HG03097 (cell line): ENCODE data around the gene GRM4.
"Not testable (repeated sequence)": the region's sequence is repeated elsewhere in the genome, so short reads cannot be mapped to it uniquely, and the experiment has no call there.

Source experiments
- ATAC-seq: cut with Tn5 transposase; IDR thresholded peaks from one replicate; pipeline ENCODE4 v1.9.1; 2021; ENCODE audit not compliant: unreplicated experiment, low FRiP score

GRM4 gene

DNA sequence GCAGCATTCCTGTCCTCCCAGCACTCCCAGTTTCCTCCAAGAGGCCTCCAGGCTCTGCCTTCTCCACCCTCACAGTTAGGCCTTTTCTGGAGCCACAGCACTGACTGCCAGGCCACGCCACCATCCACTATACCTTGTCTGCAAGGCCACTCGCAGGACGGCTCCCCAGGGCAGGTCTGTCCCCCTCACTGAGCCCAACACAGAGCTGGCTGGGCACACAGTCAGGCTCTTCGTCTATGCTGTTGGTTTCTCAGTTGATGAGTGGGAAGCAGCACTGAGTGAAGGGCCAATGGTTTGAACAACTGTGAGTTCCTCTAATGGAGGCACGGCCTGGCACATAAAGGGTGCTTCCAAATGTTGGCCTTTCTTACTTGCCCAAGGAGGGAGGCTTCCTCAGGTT lies 95.2 kb downstream of the GRM4 start:
- ATAC-seq, result no peak

DNA sequence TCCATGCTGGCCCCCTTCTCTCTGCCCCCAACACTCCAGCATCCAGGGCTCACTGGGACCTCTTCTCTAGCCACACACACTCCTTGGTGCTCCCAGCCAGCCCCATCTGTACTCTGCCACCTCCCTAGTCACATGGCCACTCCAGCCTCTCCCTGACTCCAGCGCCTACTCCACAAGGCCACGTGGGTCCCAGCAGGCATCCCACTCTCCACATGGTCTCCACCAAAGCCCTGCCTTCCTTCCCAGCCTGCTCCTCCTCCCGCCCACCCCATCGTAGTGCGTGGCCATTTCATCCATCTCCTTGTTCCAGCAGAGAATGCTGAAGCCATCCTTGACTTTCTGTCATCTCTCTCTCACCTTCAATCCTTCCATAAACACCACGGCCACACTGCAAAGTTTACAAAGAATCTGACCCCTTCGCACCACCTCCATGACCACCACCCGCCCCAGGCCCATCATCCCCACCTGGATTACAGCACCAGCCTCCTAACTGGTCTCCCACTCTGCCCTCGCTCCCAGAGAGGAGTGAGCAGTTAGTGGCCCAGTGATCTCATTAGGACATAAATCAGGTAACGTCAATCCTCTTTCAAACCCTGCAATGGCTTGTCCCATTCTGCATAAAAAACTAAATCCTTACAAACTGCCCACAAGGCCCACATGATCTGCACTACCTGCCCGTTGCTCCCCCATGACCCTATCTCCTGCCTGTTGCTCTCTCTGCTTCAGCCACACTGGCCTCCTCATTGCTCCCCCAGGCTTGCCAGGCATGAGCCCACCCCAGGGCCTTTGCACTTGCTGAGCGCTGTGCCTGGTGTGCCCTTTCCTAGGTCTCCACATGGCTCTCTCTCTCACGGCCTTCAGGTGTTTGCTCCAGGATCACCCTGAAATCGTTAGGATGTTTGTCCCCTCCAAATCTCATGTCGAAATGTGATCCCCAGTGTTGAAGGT lies 96.2 kb downstream of the GRM4 start:
- ATAC-seq, result no peak

DNA sequence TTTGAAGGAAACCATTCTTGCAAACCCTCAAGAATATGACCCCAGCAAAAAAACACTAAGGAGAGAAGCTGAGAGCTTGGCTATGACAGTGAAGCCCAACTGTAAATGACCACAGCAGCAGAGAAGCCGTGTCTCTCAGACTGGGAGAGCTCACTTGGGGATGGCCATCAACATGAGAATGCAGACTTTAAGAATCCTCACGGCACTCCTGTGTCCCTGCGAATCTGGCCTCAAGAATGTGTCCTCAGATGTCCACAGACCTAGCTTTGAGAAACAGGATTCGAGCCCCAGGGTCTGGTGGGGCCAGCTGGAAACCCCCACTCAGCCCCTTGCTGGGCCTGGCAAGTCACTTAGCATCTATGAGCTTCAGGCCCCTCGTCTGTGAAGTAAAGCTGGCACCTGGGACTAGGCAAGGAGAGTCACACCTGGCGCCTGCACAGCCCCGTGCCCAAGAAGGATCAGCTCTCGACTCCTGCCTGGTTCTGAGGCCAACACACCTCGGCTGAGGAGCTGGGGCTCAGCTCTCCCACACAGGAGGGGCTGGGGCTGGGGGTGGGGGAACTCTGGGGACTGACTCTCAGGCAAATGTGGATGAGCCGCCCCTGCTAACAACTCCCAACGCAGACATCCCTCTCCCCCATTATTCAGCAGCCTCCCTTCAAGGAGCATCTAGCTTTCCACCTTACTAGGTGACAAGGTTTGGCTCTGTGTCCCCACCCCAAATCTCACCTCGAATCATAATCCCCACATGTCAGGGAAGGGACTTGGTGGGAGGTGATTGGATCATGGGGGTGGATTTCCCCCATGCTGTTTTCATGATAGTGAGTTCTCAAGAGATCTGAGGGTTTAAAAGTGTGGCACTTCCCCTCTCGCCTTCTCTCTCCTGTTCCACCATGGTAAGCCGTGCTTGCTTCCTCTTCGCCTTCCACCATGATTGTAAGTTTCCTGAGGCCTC lies 97.7 kb downstream of the GRM4 start:
- ATAC-seq, result no peak

DNA sequence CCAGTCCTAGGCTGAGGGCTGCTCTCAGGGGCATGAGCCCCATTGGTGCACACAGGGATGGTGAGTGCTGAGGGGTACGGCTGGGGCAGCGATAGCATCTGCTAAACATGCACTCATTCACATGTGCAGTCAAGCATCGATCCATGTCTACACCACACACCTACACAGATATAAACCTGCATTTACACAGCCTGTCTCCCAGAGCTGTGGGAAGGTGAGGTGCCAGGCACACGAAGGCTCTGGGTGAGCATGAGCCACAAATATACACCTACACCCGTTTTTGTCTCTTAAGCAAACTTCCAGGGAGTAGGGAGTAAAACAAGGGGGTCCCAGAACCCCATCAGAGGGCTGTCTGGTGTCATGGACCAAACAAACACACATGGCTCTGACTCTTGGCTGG lies 99.3 kb downstream of the GRM4 start:
- no peak for ATAC-seq

DNA sequence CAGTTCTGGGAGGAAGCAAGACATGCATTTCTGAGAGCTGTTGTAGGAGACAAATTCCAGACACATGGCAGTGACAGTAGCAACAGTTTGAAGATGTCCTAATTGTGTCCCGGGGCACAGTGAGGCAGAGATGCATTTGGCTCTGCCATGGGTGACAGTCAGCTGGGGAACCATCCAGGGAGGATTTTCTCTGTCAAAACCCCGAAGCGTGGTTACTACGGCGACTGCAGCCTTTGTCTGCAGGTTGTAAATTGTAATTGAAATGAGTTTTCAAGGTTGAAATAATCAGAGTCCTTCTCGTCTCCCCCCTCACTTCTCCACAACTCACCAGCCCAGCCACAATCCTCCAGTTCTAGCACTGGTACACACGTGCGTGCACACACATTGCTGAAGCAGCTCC lies 100.1 kb downstream of the GRM4 start:
- ATAC-seq, result no peak

DNA sequence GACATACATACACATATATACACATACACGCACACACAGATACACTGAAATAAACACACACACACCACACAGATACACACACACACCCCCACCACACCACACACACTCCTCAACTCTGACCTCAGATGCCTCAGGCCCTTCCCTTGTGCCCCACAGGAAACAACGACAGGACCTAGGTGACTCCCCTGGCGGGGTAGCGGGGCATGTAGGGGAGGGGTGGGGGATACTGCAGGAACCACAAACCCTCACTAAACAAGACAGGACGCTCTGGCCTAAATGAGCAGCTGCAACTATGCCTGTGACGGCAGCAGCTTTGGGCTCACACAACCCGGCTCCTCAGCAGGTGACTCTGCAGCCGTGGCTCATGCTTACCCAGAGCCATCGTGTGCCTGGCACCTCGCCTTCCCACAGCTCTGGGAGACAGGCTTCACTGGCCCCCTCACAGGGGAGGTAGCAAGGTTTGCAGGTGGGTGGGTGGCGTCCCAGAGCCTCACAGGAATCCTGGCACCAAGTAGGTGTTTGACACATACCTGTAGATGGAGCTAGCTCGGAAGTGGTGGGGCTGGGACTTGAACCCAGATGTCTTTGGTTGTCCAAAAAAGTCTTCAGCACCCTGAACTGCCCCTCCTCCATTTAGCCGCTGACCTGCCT lies 100.8 kb downstream of the GRM4 start:
- no peak for ATAC-seq

DNA sequence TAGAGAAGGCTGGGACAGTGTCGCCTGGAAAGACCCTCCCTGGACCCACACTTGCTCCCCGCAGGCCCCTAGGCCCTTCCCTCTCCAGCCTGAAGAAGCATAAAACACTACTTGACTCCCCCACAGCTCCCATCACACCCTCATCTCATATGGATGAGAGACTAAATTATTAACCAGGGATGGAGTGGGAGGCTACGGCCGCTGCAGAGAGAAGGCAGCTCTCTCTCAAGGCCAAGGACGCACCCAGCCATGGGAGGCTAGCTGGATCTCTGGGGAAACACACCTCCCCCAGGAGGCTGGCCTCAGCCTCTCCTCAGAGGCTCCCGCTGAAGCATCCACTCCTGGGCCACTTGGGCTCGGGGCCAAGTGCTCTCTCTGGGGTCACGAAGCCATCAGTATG lies 102.5 kb downstream of the GRM4 start:
- no peak for ATAC-seq

DNA sequence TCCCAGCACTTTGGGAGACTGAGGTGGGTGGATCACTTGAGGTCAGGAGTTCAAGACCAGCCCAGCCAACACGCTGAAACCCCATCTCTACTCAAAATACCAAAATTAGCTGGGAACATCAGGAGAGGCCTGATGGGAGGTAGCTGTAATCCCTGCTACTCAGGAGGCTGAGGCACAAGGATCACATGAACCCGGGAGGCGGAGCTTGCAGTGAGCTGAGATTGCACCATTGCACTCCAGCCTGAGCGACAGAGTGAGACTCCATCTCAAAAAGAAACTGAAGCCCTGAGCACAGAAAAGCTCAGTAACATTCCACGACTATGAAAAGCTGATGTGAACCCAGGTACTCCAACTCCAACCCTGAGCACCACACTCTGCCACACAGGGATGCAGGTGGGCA lies 103.9 kb downstream of the GRM4 start:
- ATAC-seq, result not testable (repeated sequence)

DNA sequence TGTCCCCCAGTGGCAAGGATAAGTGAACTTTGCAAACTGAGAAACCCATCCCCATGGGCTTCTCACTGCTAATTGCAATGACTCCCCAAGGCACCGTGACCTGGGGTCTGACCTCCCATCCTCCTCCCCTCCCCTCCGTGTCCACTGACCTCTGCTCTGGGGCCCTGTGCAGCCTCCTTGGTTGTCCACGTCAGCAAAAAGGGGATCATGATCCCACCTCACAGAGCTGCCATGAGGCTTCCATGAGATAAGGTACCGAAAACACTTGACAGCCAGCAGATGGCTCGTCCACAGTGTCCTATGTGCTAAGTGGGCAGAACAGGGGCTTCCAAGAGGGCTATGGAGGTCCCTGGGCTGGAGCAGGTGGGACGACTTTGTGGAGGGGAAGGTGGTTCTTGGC lies 104.5 kb downstream of the GRM4 start:
- ATAC-seq, result no peak

DNA sequence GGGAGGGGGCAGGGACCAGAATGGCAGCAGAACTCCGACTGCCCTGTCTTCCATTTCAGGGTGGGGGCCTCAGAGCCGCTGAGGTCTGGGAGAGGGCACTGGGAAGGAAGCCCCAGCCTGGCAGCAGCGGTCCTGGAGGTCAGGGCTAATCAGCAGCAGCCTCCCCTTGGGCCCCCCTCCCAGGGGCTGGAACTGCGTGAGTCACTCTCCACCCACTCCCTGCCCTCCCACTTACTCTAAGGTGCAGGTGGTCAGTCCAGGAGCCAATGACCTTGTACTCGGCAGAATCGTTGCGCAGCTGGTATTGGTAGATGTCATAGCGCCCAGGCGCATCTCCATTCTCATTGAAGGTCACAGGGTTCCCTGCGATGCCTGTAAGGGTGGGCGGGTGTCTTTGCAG lies 105.9 kb downstream of the GRM4 start:
- no peak for ATAC-seq

DNA sequence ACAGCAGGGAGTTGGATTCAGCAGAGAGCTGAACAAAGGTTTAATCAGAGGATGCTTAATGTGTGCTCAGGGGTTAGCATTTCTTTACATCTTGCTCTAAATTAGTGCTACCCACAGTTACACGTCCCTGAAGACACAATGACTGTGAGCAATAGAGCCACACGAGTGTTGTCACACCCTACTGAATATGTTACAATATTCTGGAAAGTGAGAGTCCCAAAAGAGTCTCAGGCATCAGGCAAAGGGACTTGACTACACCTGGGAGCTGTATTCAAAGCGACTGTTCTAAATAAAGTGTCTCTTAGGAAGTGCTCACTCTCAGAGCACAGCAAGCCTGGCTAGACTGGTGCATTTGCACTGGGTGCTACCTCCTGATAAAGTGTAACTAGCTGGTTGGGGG lies 108.7 kb downstream of the GRM4 start:
- no peak for ATAC-seq

DNA sequence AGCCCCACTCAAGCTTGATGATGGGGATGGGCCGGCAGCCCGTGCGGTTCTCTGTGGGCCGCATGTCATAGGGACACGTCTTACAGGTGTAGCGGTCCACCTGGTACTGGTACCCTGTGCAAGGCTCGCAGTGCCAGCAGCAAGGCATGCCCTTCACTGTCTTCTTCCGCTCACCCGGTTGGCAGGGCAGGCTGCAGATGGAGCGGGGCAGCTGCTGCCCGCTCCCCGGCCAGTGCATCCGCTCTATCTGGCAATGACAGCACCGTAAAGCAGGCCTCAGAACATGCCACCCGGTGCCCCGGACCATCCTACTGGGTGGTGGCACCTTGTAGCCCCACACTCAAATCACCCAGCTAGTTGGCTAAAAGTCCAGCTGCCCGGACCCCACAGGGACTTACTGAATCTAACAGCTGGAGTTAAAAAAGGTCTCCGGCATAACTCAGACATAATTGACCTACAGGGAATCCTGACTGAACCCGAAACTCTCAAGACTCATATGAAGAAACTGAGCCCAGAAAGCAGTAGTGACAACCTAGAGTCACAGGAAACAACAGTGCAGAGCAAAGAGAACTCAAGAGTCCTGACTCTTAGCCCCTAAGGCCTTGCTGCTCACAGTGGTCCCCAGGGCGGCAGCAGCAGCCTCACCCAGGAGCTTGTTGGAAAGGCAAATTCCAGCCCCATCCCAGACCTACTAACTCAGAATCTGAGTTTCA lies 109.4 kb downstream of the GRM4 start:
- ATAC-seq, result no peak

DNA sequence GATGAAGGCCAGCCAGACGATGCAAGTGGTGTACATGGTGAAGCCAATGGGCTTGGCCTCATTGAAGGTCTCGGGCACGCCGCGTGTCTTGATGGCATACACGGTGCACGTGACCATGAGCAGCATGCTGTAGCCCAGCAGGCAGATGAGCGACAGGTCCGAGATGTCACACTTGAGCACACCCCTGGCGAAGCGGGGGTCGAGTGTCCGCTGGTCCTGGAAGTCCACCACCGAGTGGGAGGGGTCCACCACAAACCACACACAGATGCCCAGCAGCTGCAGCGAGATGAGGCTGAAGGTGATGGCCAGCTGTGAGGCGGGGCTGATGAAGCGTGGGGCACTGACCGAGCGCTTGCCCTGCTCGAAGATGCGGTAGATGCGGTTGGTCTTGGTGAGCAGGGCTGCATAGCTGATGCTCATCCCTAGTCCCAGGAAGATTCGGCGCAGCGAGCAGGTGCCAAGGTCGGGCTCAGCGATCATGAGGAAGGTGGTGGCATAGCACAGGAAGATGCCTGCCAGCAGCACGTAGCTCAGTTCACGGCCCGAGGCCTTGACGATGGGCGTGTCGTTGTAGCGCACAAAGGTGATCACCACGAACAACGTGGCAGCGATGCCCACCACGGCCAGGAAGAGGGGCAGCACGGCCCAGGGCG lies 110.1 kb downstream of the GRM4 start:
- ATAC-seq, result no peak

DNA sequence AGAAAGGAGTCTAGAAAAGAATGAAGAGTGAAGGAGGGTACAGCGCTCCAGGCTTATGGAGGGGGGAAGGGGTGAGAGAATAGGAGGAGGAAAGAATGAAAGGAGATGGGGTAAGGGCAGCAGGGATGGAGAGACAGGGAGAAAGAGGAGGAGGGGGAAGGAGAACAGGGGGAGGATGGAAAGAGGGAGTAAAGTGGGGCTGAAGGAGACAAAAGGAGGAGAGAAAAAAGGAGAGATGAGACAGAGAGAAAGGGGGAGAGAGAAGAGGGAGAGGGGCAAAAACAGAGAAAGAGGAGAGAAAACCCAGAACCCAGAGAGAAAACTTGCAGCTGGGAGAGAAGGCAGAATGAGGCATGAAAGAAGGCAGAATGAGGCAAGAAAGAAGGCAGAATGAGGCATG lies 110.7 kb downstream of the GRM4 start:
- ATAC-seq, result no peak

DNA sequence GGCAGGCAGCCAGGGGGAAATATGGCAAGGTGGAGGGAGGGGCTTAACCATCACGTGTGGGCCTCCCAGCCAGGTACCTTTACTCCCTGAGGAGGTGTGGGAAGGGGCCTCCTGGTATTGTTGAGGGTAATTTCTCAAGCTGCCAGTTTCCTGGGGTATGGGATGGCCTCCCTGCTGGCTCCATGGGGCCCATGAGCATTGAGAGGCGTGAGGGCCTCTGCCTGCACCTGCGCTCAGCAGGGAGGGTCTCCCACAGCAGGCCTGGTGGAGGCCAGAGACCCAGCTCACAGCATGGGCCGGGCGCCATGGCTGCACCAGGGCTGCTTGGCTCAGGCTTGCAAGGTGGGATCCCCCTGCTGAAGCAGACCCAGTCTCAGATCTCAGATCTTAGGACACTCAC lies 113.0 kb downstream of the GRM4 start:
- ATAC-seq, result no peak

DNA sequence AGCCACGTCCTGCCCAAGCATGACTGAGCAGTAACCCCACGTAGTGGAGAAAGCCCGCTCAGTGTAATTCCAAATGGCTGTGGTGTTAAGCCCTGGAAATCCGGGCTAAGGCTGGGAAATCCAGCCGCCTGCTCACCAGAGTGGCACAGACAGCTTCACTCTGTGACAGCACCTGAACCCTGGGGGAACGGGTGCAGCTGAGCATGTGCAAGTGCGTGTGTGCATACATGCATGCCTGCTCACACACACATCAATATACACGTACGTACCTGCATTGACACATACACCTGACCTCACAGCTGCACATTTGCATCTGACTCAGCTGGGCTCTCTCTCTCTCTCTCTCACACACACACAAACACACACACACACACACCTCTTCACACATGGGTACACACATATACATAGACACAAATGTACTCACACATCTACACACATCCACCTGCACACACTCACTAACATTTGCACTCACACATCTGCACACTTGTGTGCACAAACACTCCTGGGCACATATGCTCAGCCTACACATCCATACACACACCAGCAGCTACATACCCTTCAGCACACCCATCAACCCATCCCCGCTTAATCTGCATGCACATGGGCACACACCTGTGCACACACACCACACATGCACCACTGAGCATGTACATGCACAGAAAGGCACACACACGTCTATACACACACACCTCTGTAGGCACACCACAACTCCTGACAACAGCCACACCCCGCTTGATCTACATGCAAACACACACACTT lies 114.1 kb downstream of the GRM4 start:
- ATAC-seq, result no peak

DNA sequence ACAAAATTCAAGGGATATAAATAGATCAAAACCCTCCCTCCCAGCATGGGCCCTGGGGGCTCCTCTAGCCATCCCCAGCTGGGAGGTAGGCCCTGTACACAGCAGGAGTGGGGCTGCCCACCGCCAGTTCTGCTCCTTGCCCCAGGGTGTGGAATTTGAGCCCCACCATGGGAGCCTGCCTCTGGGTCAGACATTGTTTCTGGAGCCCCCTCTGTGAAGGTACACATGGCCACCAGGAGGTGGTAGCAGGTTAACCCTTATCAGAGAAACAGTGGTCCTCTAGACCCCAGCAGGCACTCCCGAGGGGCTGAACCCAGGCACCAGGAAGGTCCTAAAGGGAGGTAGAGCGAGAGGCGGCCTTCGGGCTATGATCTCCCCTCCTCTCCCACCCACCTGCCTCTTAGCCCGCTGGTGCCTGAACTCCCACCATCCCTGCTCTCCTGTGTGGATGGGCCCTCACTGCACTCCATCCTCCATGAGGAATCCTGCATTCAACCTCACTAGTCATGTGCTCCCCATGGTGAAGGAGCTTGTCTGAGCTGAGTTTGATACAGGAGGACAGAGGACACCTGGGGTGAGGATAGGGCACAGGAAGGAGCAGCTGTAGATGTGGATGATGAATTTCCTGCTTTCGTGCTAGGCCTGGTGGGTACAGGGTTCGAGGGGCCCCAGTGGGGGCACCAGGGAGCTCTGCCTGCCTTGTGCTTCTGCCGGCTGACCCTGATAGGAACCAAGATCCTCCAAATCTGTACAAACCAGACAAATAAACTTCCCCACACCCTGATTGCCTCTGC lies 114.9 kb downstream of the GRM4 start:
- ATAC-seq, result no peak

DNA sequence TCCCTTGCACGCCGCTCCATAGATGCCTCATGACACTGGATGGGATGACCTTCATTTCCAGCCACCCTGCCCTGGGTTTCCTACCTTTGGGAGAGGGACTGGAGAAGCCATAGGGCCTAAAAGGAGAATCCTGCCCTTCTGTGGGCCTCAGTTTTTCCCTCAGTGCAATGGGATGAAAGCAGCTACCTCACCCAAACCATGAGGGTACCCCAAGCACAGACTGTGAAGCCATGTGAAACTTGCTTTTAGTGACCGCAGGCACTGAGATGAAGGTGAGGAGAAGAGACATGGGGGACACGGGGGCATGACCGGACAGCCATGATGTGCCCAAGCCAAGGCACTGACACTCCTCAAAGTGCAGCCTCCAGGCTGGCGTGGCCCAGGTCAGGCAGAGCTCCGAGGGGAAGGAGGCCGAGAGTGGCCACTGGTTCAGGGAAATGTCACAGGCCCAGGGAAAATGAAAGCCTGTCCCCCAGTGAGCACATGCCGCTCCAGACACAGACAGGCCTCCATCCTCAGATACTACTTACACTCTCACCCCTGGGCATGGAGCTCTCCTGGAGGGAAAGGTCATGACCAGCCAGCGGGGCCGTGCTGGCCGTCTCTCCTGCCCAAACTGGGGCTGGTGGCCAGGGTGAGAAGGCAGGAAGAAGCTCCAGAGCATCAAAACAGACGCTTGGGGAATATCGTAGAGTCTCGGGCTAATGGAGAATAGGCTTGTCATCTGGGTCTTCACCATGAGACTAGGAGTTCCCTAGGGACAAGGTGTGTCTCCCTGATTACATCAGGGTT lies 116.2 kb downstream of the GRM4 start:
- no peak for ATAC-seq
